ENCODE data around the gene NPEPPS. TPM values are rescaled to one million over a fixed set of nuclear protein-coding genes. Genes with fewer than 3 reads are reported as not detected.

The NPEPPS gene
- total RNA-seq, 1 donor from 2014 or later = 113 TPM

GRCh38 chr17:47622180-47622549, 91.3 kb downstream of the NPEPPS start:
- DNase-seq (no peak), ATAC-seq (no peak)
- Histone ChIP-seq H3K4me3 (no peak overlapping the region), H3K36me3 (peaks cover 63% of the 10 kb centered on the region), H3K9me3 (no peaks in the 10 kb centered on the region), H3K27ac (no peak overlapping the region), H3K4me1 (no peaks in the 10 kb centered on the region), H3K27me3 (no peaks in the 10 kb centered on the region)
- no peak for TF ChIP-seq CTCF (IDR thresholded peaks at IDR 0.05)
- intact Hi-C loops (cut with DNase I) = no loop called here

GRCh38 chr17:47624727-47625068, 93.8 kb downstream of the NPEPPS start:
- ATAC-seq = no peak
- Histone ChIP-seq H3K9me3 (no peaks in the 10 kb centered on the region), H3K27me3 (no peaks in the 10 kb centered on the region), H3K4me1 (no peaks in the 10 kb centered on the region), H3K36me3 (peaks cover 37% of the 10 kb centered on the region), H3K4me3 (no peak overlapping the region), H3K27ac (no peak overlapping the region)
- no peak for TF ChIP-seq CTCF (IDR thresholded peaks at IDR 0.05)
- intact Hi-C loops (cut with DNase I) = no loop called here
- DNase-seq = no peak

GRCh38 chr17:47628014-47628566, 97.2 kb downstream of the NPEPPS start:
- DNase-seq (no peak), ATAC-seq (no peak)
- H3K9me3 ChIP-seq = no peaks in the 10 kb centered on the region
- intact Hi-C loops (cut with DNase I) = no loop called here
- no peaks in the 10 kb centered on the region for H3K27me3 ChIP-seq
- no peak overlapping the region for H3K4me3 ChIP-seq
- H3K27ac ChIP-seq = no peak overlapping the region
- no peaks in the 10 kb centered on the region for H3K4me1 ChIP-seq
- H3K36me3 ChIP-seq = peaks cover 10% of the 10 kb centered on the region
- no peak for TF ChIP-seq CTCF (IDR thresholded peaks at IDR 0.05)

- TF ChIP-seq CTCF (IDR thresholded peaks at IDR 0.05) = no peak
- intact Hi-C loops (cut with DNase I) = no loop called here
- H3K4me3 ChIP-seq = no peak overlapping the region
- H3K27ac ChIP-seq = no peak overlapping the region
- no peaks in the 10 kb centered on the region for H3K9me3 ChIP-seq
- H3K27me3 ChIP-seq = no peaks in the 10 kb centered on the region
- DNase-seq = no peak
- no peaks in the 10 kb centered on the region for H3K36me3 ChIP-seq
- no peak for ATAC-seq
- no peaks in the 10 kb centered on the region for H3K4me1 ChIP-seq
These were observed 98.9 kb downstream of the NPEPPS start for GRCh38 chr17:47629826-47630225.

GRCh38 chr17:47630614-47631013, 99.7 kb downstream of the NPEPPS start:
- no peaks in the 10 kb centered on the region for H3K27me3 ChIP-seq
- H3K27ac ChIP-seq = no peak overlapping the region
- H3K4me3 ChIP-seq = no peak overlapping the region
- DNase-seq = no peak
- H3K4me1 ChIP-seq = no peaks in the 10 kb centered on the region
- no peak for ATAC-seq
- intact Hi-C loops (cut with DNase I) = no loop called here
- no peak for TF ChIP-seq CTCF (IDR thresholded peaks at IDR 0.05)
- H3K9me3 ChIP-seq = no peaks in the 10 kb centered on the region
- no peaks in the 10 kb centered on the region for H3K36me3 ChIP-seq

- Histone ChIP-seq H3K27me3 (no peaks in the 10 kb centered on the region), H3K36me3 (no peaks in the 10 kb centered on the region), H3K27ac (no peak overlapping the region), H3K4me3 (no peak overlapping the region), H3K4me1 (no peaks in the 10 kb centered on the region), H3K9me3 (no peaks in the 10 kb centered on the region)
- intact Hi-C loops (cut with DNase I) = no loop called here
- DNase-seq (no peak), ATAC-seq (no peak)
- no peak for TF ChIP-seq CTCF (IDR thresholded peaks at IDR 0.05)
These were observed 102.1 kb downstream of the NPEPPS start for GRCh38 chr17:47632991-47633390.
